ENCODE data around the gene C1orf174.
A peak's percentile ranks its signal among the peaks of the same experiment; 100 is the strongest.

Gene C1orf174

GRCh38 chr1:3908886-3909517, 8.9 kb upstream of the C1orf174 start:
- DNase-seq, result no peak

GRCh38 chr1:3907621-3908165, 7.6 kb upstream of the C1orf174 start:
- no peak for DNase-seq

- DNase-seq, result no peak
These were observed 7.0 kb upstream of the C1orf174 start for GRCh38 chr1:3907031-3907534.

GRCh38 chr1:3906672-3907020, 6.6 kb upstream of the C1orf174 start:
- DNase-seq, result no peak

- DNase-seq, result no peak
These were observed 6.0 kb upstream of the C1orf174 start for GRCh38 chr1:3905953-3906671.

- DNase-seq, result no peak
These were observed 5.3 kb upstream of the C1orf174 start for GRCh38 chr1:3905266-3905952.

- DNase-seq, result no peak
These were observed 4.7 kb upstream of the C1orf174 start for GRCh38 chr1:3904843-3905185.

- DNase-seq, result no peak
These were observed 4.2 kb upstream of the C1orf174 start for GRCh38 chr1:3904006-3904842.

- peak; percentile 42 for DNase-seq
These were observed 3.3 kb upstream of the C1orf174 start for GRCh38 chr1:3903141-3904005.

GRCh38 chr1:3902571-3903091, 2.6 kb upstream of the C1orf174 start:
- no peak for DNase-seq

GRCh38 chr1:3902111-3902511, 2.0 kb upstream of the C1orf174 start:
- no peak for DNase-seq

- peak; percentile 76 for DNase-seq
These were observed 977 bp upstream of the C1orf174 start for GRCh38 chr1:3900969-3901529.

- no peak for DNase-seq
These were observed 320 bp downstream of the C1orf174 start for GRCh38 chr1:3899754-3900149.

- DNase-seq, result no peak
These were observed 898 bp downstream of the C1orf174 start for GRCh38 chr1:3898994-3899753.

- DNase-seq, result no peak
These were observed 1.7 kb downstream of the C1orf174 start for GRCh38 chr1:3898475-3898735.

- DNase-seq, result no peak
These were observed 3.6 kb downstream of the C1orf174 start for GRCh38 chr1:3896396-3897000.

GRCh38 chr1:3895951-3896325, 4.1 kb downstream of the C1orf174 start:
- no peak for DNase-seq

GRCh38 chr1:3895279-3895950, 4.7 kb downstream of the C1orf174 start:
- no peak for DNase-seq

GRCh38 chr1:3894626-3895278, 5.3 kb downstream of the C1orf174 start:
- no peak for DNase-seq

All from NCI-H774 (cell line).